ENCODE results near the gene CALCA. TPM values are rescaled to one million over a fixed set of nuclear protein-coding genes. Genes with fewer than 3 reads are reported as not detected.

Gene CALCA
- total RNA-seq: not detected in 2 replicates

GRCh38 chr11:14971865-14972580 lies at the start of gene CALCA:
Gene CALCA (minus strand): TSS chr11:14972351. CDS start chr11:14971192, 1,159 bp downstream.

Other genes starting within 250 kb of the CALCA start
- 11.3 and 35.4 TPM in 2 replicates for gene CYP2R1, start 80.1 kb downstream of the CALCA start, total RNA-seq
- gene CALCB, start 101.2 kb upstream of the CALCA start, total RNA-seq: 0.24 TPM in 1 of 2 replicates, not detected in the other
- 0.72 and 1.1 TPM in 2 replicates for gene INSC, start 142.6 kb upstream of the CALCA start, total RNA-seq

Data from tracheal epithelial cell (primary cell).